Dermis blood vessel endothelial cell (primary cell): ENCODE measurements around the gene RGS18. TPM values are rescaled to one million over a fixed set of nuclear protein-coding genes. Genes with fewer than 3 reads are reported as not detected.
A peak's percentile ranks its signal among the peaks of the same experiment; 100 is the strongest.
"Not testable (repeated sequence)": the region's sequence is repeated elsewhere in the genome, so short reads cannot be mapped to it uniquely, and the experiment has no call there.

ENCODE experiments used
- DNase-seq: peaks from one replicate; pipeline ENCODE4 v3.0.0; 2010
- total RNA-seq: library from RNA; depleted of rRNA; stranded (reverse); fragments of >200 nt; gene quantifications from 2 replicates; pipeline ENCODE4 v1.2.3, GENCODE V29; 2014

RGS18 gene, protein sequence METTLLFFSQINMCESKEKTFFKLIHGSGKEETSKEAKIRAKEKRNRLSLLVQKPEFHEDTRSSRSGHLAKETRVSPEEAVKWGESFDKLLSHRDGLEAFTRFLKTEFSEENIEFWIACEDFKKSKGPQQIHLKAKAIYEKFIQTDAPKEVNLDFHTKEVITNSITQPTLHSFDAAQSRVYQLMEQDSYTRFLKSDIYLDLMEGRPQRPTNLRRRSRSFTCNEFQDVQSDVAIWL
- total RNA-seq: not detected in 2 replicates

DNA sequence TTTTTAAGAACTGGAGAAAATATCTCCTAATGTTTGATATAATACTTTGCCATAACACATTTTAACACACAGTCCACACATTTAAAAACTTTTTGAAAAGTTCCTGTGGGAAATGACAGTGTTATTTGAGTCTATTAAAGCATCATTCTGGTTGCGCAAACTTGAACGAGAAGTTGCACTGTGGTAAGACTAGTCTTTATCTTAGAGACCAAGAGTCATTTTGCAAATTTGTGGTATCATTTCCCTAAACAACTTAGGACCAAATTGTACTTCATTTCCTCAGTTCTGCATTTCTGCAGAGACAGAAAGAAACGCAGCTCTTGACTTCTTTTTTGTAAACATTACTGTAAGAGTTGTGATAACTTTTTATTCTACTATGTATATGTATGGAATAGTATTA is at the start of gene RGS18:
TSS of gene RGS18 (plus strand) at position 282 of the 400 bp plus-strand sequence. CDS start 176 bp downstream, outside the sequence.
- no peak for DNase-seq

DNA sequence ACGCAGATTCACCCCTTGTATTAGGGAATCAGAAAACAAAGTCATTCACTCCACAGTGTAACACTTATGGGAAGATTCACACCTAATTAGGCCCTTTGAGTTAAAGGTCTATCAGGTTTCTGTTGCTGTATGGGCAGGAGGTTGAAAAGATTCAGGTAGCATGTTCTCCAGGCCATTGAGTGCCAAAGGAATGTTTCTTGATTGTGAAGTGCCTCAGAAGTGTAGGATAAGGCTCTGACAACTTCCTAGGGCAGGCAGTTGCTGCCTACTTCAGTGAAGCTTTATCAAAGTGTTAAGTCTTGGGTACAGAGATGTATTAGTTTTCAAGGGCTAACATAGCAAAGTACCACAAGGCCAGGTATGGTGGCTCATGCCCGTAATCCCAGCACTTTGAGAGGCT is 48.7 kb upstream of the RGS18 start:
- DNase-seq: no peak

- DNase-seq: no peak
Observed at GRCh38 chr1:192115000-192115399, 43.3 kb upstream of the RGS18 start.

DNA sequence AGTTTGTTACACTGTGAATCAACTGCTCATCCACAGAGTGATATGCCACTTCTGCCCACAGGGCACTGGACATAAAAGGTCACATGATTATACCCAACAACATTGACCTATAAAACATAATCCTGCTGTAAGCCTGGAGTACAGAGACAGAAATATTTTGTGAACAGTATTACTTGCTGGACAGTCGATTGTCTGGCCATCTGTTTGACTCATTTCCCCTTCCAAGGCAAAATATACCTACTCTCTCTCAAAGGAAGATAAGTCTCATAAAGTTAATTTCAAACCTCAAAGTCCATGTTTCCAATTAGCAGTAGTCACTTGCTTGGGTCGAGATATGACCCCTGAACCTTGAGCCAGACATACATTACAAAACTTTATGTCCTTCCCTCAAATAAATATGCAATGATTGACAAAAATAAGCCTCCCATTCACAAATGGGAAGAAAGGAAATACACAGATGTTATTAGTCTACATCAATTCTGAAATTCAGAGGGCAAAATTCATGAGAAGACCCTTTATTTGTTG is 39.3 kb upstream of the RGS18 start:
- DNase-seq: peak; percentile 52

- DNase-seq: no peak
Observed at GRCh38 chr1:192119701-192120100, 38.6 kb upstream of the RGS18 start.

DNA sequence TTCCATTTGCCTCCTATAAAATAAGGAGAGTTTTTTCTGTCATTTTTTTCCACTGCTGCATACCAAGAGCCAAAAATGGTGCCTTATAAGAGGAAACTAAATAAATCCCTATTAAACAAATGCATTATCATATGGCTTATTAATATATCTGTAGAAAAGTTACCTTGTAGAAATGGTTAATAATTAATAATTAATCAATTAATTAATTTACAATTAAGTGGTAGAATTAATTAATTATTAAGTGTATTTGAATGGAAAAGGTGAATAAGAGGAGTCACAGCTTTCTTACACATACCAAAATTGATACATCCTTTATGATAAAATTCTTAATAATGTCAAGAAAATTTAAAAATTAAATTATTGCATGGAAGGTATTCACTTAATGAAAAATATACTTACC is 35.6 kb upstream of the RGS18 start:
- DNase-seq: no peak

GRCh38 chr1:192123212-192123611 is 35.0 kb upstream of the RGS18 start:
- DNase-seq: no peak

- peak; percentile 42 for DNase-seq
Observed at GRCh38 chr1:192126030-192126619, 32.1 kb upstream of the RGS18 start.

GRCh38 chr1:192130175-192130574 is 28.1 kb upstream of the RGS18 start:
- no peak for DNase-seq

- DNase-seq: not testable (repeated sequence)
Observed at GRCh38 chr1:192130865-192131264, 27.4 kb upstream of the RGS18 start.

DNA sequence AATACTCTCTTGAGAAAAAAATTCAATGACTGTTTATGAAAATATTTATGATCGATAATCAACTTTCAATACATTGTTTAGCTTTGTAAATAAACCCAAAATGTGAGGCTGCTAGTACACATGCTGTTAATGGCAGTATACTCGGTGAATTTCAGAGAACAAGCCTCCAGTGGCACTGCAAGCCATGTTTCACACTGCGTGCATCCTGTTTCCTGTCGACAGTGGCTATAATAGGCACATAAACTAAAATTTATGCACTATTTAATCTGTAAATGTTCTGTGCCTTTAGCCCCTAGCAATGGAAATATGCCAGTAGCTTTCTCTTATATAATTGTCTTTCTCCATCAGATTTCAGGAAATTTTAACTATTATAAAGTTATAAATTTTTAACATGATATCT is 26.3 kb upstream of the RGS18 start:
- DNase-seq: peak; percentile 21

- peak; percentile 52 for DNase-seq
Observed at GRCh38 chr1:192133350-192133926, 24.8 kb upstream of the RGS18 start.

- no peak for DNase-seq
Observed at GRCh38 chr1:192140382-192140781, 17.9 kb upstream of the RGS18 start.

DNA sequence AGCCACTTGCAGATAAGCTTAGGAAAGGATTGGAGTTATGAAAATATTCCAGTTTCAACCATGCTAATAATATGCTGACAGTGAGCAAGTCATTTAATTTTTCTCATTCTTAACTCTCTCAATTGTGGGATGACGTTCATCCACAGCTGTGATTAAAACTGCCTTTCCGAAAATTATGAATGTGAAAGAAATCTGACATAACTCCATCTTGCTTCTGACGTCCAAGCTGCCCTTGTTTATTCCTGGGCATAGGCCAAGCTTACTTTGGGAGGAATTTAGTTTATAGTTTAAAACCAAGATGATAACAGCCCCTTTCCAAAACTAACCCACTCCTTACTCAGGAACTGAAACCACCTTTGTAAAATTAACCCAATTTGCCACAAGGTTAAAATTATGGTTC is 11.0 kb upstream of the RGS18 start:
- no peak for DNase-seq

DNA sequence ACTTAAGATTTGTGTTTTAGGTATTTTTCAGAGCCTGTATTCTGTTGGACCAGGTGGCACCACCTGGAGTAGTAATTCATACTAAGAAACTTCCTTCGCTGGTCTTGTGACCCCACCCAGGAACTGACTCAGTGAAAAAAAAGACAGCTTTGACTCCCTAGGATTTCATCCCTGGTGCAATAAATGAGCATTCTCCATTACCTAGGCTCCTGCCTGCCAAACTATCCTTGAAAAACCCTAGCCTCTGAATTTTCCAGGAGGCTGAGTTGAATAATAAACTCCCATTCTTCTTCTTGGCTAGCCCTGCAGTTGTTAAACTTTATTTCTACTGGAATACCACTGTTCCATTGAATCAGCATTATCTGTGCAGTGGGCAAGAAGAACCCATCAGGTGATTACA is 10.6 kb upstream of the RGS18 start:
- DNase-seq: no peak

GRCh38 chr1:192151176-192151575 is 7.1 kb upstream of the RGS18 start:
- no peak for DNase-seq

- peak; percentile 30 for DNase-seq
Observed at GRCh38 chr1:192153276-192153675, 5.0 kb upstream of the RGS18 start.

DNA sequence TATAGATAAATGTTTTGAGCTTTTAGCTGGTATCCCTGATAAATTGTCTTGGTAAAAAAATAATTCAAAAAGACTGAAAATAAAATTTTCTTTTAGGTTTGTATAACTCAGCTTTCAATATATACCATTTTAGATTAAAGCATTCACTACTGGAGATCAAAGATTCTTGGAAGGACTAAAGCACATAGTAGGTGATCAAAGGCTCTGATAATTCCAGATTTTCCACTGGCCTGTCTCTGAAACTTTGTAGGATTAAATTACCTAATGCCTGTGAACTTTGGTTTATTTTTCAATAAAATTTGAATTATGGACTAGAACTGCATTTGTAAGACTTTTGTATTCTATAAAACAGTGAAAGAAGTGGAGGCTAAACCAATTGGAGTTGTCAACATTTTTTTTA is 1.2 kb upstream of the RGS18 start:
- no peak for DNase-seq

- DNase-seq: no peak
Observed at GRCh38 chr1:192159014-192159413, 752 bp downstream of the RGS18 start.

GRCh38 chr1:192159781-192160180 is 1.5 kb downstream of the RGS18 start:
- peak; percentile 36 for DNase-seq

- DNase-seq: peak; percentile 2
Observed at GRCh38 chr1:192160196-192160595, 1.9 kb downstream of the RGS18 start.

DNA sequence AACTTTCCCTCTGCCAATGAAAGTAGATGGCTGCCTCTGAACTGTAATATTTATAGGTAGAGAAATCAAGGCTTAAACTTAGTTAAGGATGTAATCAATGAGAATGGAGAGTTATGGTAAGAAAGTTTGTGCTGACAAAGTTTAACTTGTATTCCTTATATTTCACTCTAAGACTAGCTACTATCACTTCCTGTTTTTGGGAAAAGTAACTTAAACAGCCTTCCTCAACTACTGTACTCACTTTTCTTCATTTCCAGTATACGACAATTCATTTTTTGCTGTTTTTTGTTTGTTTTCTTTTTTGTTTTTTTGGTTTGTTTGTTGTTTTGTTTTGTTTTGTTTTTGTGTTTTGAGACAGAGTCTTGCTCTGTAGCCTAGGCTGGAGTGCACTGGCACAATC is 3.7 kb downstream of the RGS18 start:
- DNase-seq: no peak

DNA sequence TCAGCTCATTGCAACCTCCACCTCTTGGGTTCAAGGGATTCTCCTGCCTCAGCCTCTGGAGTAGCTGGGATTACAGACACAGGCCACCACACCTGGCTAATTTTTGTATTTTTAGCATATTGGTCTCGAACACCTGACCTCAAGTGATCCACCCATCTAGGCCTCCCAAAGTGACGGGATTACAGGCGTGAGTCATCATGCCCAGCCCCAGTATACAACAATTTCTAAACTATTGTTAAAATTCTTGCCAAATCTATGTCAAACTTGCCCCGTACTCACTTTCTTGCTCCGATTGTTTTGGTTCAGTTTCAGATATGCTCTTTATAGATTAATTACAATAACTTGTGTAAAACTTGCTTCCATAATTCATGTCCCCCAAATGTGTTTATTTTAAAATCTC is 4.1 kb downstream of the RGS18 start:
- DNase-seq: no peak

GRCh38 chr1:192165002-192165401 is 6.7 kb downstream of the RGS18 start:
- not testable (repeated sequence) for DNase-seq
